GM23338 (cell line): Measurements from ENCODE around the gene INHBB.

ENCODE experiments used
- CREB1 ChIP-seq: fragments of 250-450 bp; sonication (Bioruptor Pico); IDR thresholded peaks from 2 replicates; pipeline ENCODE4 v1.5.0; 2020; ENCODE audit warnings: low read depth, mild to moderate bottlenecking, moderate library complexity
- EZH2 ChIP-seq: fragments of 200-600 bp; sonication (generic); IDR thresholded peaks from one replicate; pipeline ENCODE4 v1.8.0; 2017; ENCODE audit warnings: antibody characterized with exemption, mild to moderate bottlenecking, low read depth; ENCODE audit not compliant: unreplicated experiment
- JUNB ChIP-seq: IDR thresholded peaks from one replicate; pipeline ENCODE4 v1.6.1; 2016; ENCODE audit warnings: antibody characterized with exemption; ENCODE audit not compliant: unreplicated experiment
- POLR2AphosphoS5 ChIP-seq: IDR thresholded peaks from 2 replicates; pipeline ENCODE4 v1.6.1; 2016; ENCODE audit warnings: antibody characterized with exemption, low read depth
- ZNF114 ChIP-seq: fragments of 250-450 bp; sonication (Bioruptor Pico); IDR thresholded peaks from 2 replicates; pipeline ENCODE4 v1.5.0; 2020; ENCODE audit warnings: mild to moderate bottlenecking, moderate library complexity
- TF ChIP-seq, protein P1 (sequence below), 2 experiments: fragments of 200-600 bp in 1 of 2; sonication (generic) in 1 of 2; conservative IDR thresholded peaks; 2 replicates each; pipeline versions ENCODE4 v1.5.1 to v1.6.1; 2016 to 2017; ENCODE audit warnings: antibody characterized with exemption in 2 of 2, low read depth in 2 of 2, mild to moderate bottlenecking in 2 of 2, moderate library complexity in 1 of 2
- TF ChIP-seq, protein P2 (sequence below): IDR thresholded peaks from one replicate; pipeline ENCODE4 v1.6.1; 2018; ENCODE audit warnings: antibody characterized with exemption; ENCODE audit not compliant: unreplicated experiment
- TF ChIP-seq, protein P3 (sequence below): IDR thresholded peaks from 2 replicates; pipeline ENCODE4 v1.6.1; 2016; ENCODE audit warnings: antibody characterized with exemption

DNA sequence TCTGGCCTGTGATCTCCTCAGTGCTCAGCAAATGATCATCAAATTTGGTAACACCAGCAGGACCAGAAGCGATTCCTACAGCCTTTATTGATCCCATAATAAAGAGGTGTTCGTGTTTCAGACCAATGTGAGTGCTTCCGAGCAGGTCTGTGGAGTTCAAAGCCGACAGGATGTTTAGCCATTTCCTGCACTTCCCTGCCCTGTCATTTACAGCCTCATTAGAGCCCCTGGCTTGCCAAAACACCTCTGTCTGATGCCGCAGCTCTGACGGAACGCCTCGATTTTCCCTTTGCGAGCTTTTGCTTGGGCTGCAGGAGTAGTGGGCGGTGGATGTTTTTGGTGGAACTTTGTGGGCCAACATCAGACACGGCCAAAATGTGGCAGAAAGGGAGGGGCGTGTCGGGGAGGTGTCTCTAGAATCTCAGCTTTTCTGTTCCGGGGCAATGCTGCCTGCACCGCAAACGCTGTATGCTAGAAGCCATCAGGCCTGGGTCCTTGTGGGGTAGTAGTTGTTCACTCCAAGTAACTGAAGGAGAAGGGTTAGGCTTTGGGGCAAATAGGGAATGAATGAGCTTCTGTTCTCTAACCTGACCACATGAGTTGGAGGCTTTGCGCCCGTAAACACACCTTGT, 26.1 kb upstream of the INHBB start:
- TF ChIP-seq CREB1 (no peak), JUNB (no peak), EZH2 (no peak), POLR2AphosphoS5 (no peak), ZNF114 (CRISPR knock-in tag) (no peak)
- TF ChIP-seq, protein P1, sequence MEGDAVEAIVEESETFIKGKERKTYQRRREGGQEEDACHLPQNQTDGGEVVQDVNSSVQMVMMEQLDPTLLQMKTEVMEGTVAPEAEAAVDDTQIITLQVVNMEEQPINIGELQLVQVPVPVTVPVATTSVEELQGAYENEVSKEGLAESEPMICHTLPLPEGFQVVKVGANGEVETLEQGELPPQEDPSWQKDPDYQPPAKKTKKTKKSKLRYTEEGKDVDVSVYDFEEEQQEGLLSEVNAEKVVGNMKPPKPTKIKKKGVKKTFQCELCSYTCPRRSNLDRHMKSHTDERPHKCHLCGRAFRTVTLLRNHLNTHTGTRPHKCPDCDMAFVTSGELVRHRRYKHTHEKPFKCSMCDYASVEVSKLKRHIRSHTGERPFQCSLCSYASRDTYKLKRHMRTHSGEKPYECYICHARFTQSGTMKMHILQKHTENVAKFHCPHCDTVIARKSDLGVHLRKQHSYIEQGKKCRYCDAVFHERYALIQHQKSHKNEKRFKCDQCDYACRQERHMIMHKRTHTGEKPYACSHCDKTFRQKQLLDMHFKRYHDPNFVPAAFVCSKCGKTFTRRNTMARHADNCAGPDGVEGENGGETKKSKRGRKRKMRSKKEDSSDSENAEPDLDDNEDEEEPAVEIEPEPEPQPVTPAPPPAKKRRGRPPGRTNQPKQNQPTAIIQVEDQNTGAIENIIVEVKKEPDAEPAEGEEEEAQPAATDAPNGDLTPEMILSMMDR (conservative IDR thresholded peaks at IDR 0.05; ENCODE audit: low read depth in 2 of 2): no peak
- TF ChIP-seq, protein P2, sequence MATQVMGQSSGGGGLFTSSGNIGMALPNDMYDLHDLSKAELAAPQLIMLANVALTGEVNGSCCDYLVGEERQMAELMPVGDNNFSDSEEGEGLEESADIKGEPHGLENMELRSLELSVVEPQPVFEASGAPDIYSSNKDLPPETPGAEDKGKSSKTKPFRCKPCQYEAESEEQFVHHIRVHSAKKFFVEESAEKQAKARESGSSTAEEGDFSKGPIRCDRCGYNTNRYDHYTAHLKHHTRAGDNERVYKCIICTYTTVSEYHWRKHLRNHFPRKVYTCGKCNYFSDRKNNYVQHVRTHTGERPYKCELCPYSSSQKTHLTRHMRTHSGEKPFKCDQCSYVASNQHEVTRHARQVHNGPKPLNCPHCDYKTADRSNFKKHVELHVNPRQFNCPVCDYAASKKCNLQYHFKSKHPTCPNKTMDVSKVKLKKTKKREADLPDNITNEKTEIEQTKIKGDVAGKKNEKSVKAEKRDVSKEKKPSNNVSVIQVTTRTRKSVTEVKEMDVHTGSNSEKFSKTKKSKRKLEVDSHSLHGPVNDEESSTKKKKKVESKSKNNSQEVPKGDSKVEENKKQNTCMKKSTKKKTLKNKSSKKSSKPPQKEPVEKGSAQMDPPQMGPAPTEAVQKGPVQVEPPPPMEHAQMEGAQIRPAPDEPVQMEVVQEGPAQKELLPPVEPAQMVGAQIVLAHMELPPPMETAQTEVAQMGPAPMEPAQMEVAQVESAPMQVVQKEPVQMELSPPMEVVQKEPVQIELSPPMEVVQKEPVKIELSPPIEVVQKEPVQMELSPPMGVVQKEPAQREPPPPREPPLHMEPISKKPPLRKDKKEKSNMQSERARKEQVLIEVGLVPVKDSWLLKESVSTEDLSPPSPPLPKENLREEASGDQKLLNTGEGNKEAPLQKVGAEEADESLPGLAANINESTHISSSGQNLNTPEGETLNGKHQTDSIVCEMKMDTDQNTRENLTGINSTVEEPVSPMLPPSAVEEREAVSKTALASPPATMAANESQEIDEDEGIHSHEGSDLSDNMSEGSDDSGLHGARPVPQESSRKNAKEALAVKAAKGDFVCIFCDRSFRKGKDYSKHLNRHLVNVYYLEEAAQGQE: no peak
- TF ChIP-seq, protein P3, sequence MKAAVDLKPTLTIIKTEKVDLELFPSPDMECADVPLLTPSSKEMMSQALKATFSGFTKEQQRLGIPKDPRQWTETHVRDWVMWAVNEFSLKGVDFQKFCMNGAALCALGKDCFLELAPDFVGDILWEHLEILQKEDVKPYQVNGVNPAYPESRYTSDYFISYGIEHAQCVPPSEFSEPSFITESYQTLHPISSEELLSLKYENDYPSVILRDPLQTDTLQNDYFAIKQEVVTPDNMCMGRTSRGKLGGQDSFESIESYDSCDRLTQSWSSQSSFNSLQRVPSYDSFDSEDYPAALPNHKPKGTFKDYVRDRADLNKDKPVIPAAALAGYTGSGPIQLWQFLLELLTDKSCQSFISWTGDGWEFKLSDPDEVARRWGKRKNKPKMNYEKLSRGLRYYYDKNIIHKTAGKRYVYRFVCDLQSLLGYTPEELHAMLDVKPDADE: no peak
